HepG2 (cell line): ENCODE results near the gene CCL22. TPM values are rescaled to one million over a fixed set of nuclear protein-coding genes. Genes with fewer than 3 reads are reported as not detected.
A peak's percentile ranks its signal among the peaks of the same experiment; 100 is the strongest.

ENCODE experiments used
- ATAC-seq: fragments of 200-7000 bp; cut with Tn5 transposase; 3 replicates; pipeline ENCODE4 v1.9.1; 2020; ENCODE audit warnings: mild to moderate bottlenecking, moderate library complexity
- BruUV-seq: library from RNA; stranded (reverse); fragments of 400-500 nt; replicated peaks from 2 replicates; lab custom pipeline; 2021; lab: Mats Ljungman, UMichigan
- CTCF ChIA-PET: fragments of 300-600 bp; formaldehyde crosslinking; extraction: SDS; loops from one replicate; lab custom pipeline; 2021; ENCODE audit warnings: low total read pairs, inconsistent platforms, low intra/inter-chr PET ratio; lab: Yijun Ruan, JAX
- POLR2A ChIA-PET: fragments of 350-600 bp; sonication (Branson Sonifier 250); formaldehyde crosslinking; loops from one replicate; lab custom pipeline; 2020; ENCODE audit warnings: antibody characterized with exemption, inconsistent platforms; lab: Yijun Ruan, JAX
- DNase-seq: peaks from one replicate; pipeline ENCODE4 v3.0.0-alpha.2; 2015; ENCODE audit warnings: low spot score
- FAIRE-seq: peaks from 3 replicates; lab custom pipeline; 2011; peaks lifted over from hg19 to GRCh38; lab: Jason Lieb, UNC
- H2AFZ ChIP-seq: one replicate; pipeline ENCODE4 v1.6.1; 2011; ENCODE audit warnings: low read length, inconsistent platforms
- H3K27ac ChIP-seq: fragments of 300-600 bp; 3 replicates; pipeline ENCODE4 v1.8.0; 2011; ENCODE audit warnings: mixed run types, mild to moderate bottlenecking, mixed read lengths, low read length, inconsistent platforms; ENCODE audit not compliant: insufficient read depth; ENCODE audit errors: extremely low read length
- H3K27me3 ChIP-seq, 2 experiments: fragments of 200-600 bp in 1 of 2; 2 replicates in 1 of 2; 3 replicates in 1 of 2; pipeline versions ENCODE4 v1.6.0 to v1.8.0; 2011; ENCODE audit warnings: low read length in 2 of 2, mild to moderate bottlenecking in 2 of 2, moderate library complexity in 2 of 2, inconsistent platforms in 1 of 2; ENCODE audit not compliant: insufficient read depth in 2 of 2, control insufficient read depth in 1 of 2
- H3K36me3 ChIP-seq, 2 experiments: fragments of 200-600 bp in 1 of 2; replicated peaks in 1 of 2; 2 replicates in 1 of 2; 3 replicates in 1 of 2; pipeline versions ENCODE4 v1.5.1 to v1.8.0; 2011; ENCODE audit warnings: low read length in 2 of 2, inconsistent platforms in 1 of 2; ENCODE audit not compliant: insufficient read depth in 2 of 2, control insufficient read depth in 1 of 2
- H3K4me1 ChIP-seq: 2 replicates; pipeline ENCODE4 v1.5.1; 2012; ENCODE audit warnings: low read length, inconsistent platforms; ENCODE audit not compliant: insufficient read depth
- H3K4me2 ChIP-seq: 2 replicates; pipeline ENCODE4 v1.6.0; 2011; ENCODE audit warnings: low read depth, low read length, inconsistent platforms
- H3K4me3 ChIP-seq, 3 experiments: fragments of 200-600 bp in 1 of 3; sonication (generic), shearing (Covaris generic) in 1 of 3; replicated peaks in 1 of 3; 2 replicates each; pipeline ENCODE4 v1.5.1; 2011 to 2016; ENCODE audit warnings: low read length in 3 of 3, inconsistent platforms in 2 of 3, low read depth in 2 of 3, mild to moderate bottlenecking in 2 of 3, control low read depth in 1 of 3, mixed read lengths in 1 of 3; ENCODE audit not compliant: insufficient read depth in 1 of 3
- H3K79me2 ChIP-seq: one replicate; pipeline ENCODE4 v1.6.1; 2011; ENCODE audit warnings: low read length, inconsistent platforms; ENCODE audit not compliant: insufficient read depth
- H3K9ac ChIP-seq: 2 replicates; pipeline ENCODE4 v1.6.0; 2011; ENCODE audit warnings: mild to moderate bottlenecking, low read depth, low read length, inconsistent platforms; ENCODE audit not compliant: insufficient read depth
- H3K9me3 ChIP-seq: 2 replicates; pipeline ENCODE4 v1.5.1; 2012; ENCODE audit warnings: mild to moderate bottlenecking, low read length
- H4K20me1 ChIP-seq: 2 replicates; pipeline ENCODE4 v1.6.0; 2011; ENCODE audit warnings: inconsistent platforms, mild to moderate bottlenecking, low read length, moderate library complexity; ENCODE audit not compliant: insufficient read depth
- CEBPB ChIP-seq: IDR thresholded peaks from 2 replicates; pipeline ENCODE4 v1.6.1; 2011; ENCODE audit warnings: low read depth, low read length, improper control_type of control experiment, borderline replicate concordance
- FOXK1 ChIP-seq: sonication (generic); formaldehyde crosslinking; IDR thresholded peaks from 2 replicates; pipeline ENCODE4 v1.4.0; 2020; ENCODE audit warnings: low read depth, missing genetic modification reagents, borderline replicate concordance
- KDM2A ChIP-seq: sonication (generic); formaldehyde crosslinking; IDR thresholded peaks from 2 replicates; pipeline ENCODE4 v1.4.0; 2020; ENCODE audit warnings: low read depth, missing genetic modification reagents, borderline replicate concordance
- MAFK ChIP-seq, 2 experiments: IDR thresholded peaks in 1 of 2; conservative IDR thresholded peaks in 1 of 2; 2 replicates each; pipeline ENCODE4 v1.6.1; 2011; ENCODE audit warnings: improper control_type of control experiment in 2 of 2, low read length in 2 of 2
- MED13 ChIP-seq: sonication (generic); formaldehyde crosslinking; IDR thresholded peaks from 2 replicates; pipeline ENCODE4 v1.5.0; 2020; ENCODE audit warnings: missing genetic modification reagents
- MLLT10 ChIP-seq: sonication (generic); formaldehyde crosslinking; IDR thresholded peaks from 2 replicates; pipeline ENCODE4 v1.4.0; 2020; ENCODE audit warnings: missing genetic modification reagents
- SOX13 ChIP-seq, 3 experiments: fragments of 450-650 bp in 1 of 3; sonication (generic) in 1 of 3; formaldehyde crosslinking in 1 of 3; IDR thresholded peaks in 2 of 3; conservative IDR thresholded peaks in 1 of 3; 2 replicates each; pipeline versions ENCODE4 v1.5.0 to v1.6.1; 2016 to 2020; ENCODE audit warnings: antibody characterized with exemption in 1 of 3, mild to moderate bottlenecking in 1 of 3, missing compliant biosample characterization in 1 of 3, missing genetic modification reagents in 1 of 3, moderate library complexity in 1 of 3
- TEAD3 ChIP-seq: optimal IDR thresholded peaks from 2 replicates; pipeline ENCODE3; 2016; ENCODE audit warnings: borderline replicate concordance
- ZNF12 ChIP-seq: sonication (generic); formaldehyde crosslinking; IDR thresholded peaks from 2 replicates; pipeline ENCODE4 v1.5.0; 2020; ENCODE audit warnings: missing genetic modification reagents
- ZNF264 ChIP-seq: sonication (generic); formaldehyde crosslinking; IDR thresholded peaks from 2 replicates; pipeline ENCODE4 v1.4.0; 2020; ENCODE audit warnings: missing genetic modification reagents
- ZNF274 ChIP-seq: sonication (generic); formaldehyde crosslinking; IDR thresholded peaks from 2 replicates; pipeline ENCODE4 v1.5.1; 2020; ENCODE audit warnings: mild to moderate bottlenecking, missing genetic modification reagents
- ZNF564 ChIP-seq: sonication (generic); formaldehyde crosslinking; IDR thresholded peaks from 2 replicates; pipeline ENCODE4 v1.8.1; 2023; ENCODE audit warnings: mild to moderate bottlenecking, missing genetic modification reagents
- ZNF570 ChIP-seq: sonication (generic); formaldehyde crosslinking; IDR thresholded peaks from 2 replicates; pipeline ENCODE4 v1.4.0; 2020; ENCODE audit warnings: mild to moderate bottlenecking, missing genetic modification reagents, borderline replicate concordance
- ZNF776 ChIP-seq: sonication (generic); formaldehyde crosslinking; IDR thresholded peaks from 2 replicates; pipeline ENCODE4 v1.4.0; 2020; ENCODE audit warnings: mild to moderate bottlenecking, missing genetic modification reagents
- WGBS: methylation state at CpG from one replicate; pipeline ENCODE4 v1.1.6; 2017; ENCODE audit warnings: low lambda C conversion rate; 5-methylcytosine and 5-hydroxymethylcytosine counted together
- in situ Hi-C: cut with HindIII; loops from 2 replicates; pipeline ENCODE4 v1.10.0; 2017; ENCODE audit warnings: low pct_unique_long_range_greater_than_20kb; ENCODE audit not compliant: extremely low pct_ligation_motif_present
- intact Hi-C: fragments of 100-400 bp; cut with micrococcal nuclease; formaldehyde crosslinking; loops from one replicate; pipeline ENCODE4 v1.10.0; 2022; ENCODE audit not compliant: unreplicated experiment
- polyA plus RNA-seq, 8 experiments: library from polyadenylated mRNA; depleted of rRNA in 3 of 8; stranded (reverse) in 7 of 8; unstranded in 1 of 8; fragments of >200 nt; fragmentation: Illumina TruSeq in 4 of 8; extraction: Trizol in 4 of 8; gene quantifications; 2 replicates each; pipeline versions ENCODE4 v1.2.1 to v1.2.3, GENCODE V29; 2011 to 2016; ENCODE audit warnings: low read depth in 4 of 8, missing spikeins in 1 of 8, mixed read lengths in 1 of 8; ENCODE audit not compliant: insufficient read depth in 1 of 8
- total RNA-seq, 5 experiments: library from RNA; depleted of rRNA; stranded (reverse); fragments of >200 nt; fragmentation: Illumina TruSeq; extraction: Trizol; gene quantifications; 2 replicates each; pipeline ENCODE4 v1.2.3, GENCODE V29; 2016; ENCODE audit warnings: low read depth in 1 of 5
- TF ChIP-seq, protein P1 (sequence below), 2 experiments: sonication (generic) in 1 of 2; formaldehyde crosslinking in 1 of 2; IDR thresholded peaks; 2 replicates each; pipeline versions ENCODE4 v1.5.1 to v1.6.1; 2011 to 2020; ENCODE audit warnings: borderline replicate concordance in 1 of 2, low read depth in 1 of 2, low read length in 1 of 2, mild to moderate bottlenecking in 1 of 2, missing genetic modification reagents in 1 of 2, moderate library complexity in 1 of 2
- TF ChIP-seq, protein P2 (sequence below): IDR thresholded peaks from 2 replicates; pipeline ENCODE4 v1.6.1; 2016

CCL22 gene
- total and polyA plus RNA-seq, 2 of the 13 experiments (the other 11 are each of a cell fraction or from before 2014, with no cell fraction given), result not detected

DNA sequence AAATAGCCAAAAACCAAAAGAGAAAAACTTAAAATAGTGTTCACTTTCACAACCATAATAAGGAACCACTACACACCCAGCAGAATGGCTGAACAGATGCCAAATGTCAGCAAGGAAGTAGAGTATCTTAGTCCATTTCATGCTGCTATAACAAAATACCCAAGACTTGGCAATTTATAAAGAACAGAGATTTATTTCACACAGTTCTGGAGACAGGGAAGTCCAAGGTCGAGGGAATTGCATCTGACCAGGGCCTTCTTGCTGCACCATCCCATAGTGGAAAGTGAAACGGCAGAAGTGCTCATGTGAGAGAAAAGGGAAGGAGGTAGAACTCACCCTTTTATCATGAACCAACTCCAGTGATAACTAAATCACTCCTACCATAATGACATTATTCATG is 33.8 kb upstream of the CCL22 start:
- no peaks in the 10 kb centered on the region for H3K9me3 ChIP-seq
- H4K20me1 ChIP-seq, result no peaks in the 10 kb centered on the region
- intact Hi-C loops, result no loop called here
- no peaks in the 10 kb centered on the region for H3K27me3 ChIP-seq
- H3K4me2 ChIP-seq, result no peak overlapping the region
- DNase-seq (no peak), FAIRE-seq (no peak), ATAC-seq (no peak; the same call in 2 of the 3 replicates)
- H3K36me3 ChIP-seq, result no peaks in the 10 kb centered on the region
- in situ Hi-C loops, result no loop called here
- no TSS peak for BruUV-seq
- CTCF ChIA-PET, result no interaction called here
- H3K4me1 ChIP-seq, result peaks cover 12% of the 10 kb centered on the region; the same call in 1 of the 2 replicates
- no peaks in the 10 kb centered on the region for H3K79me2 ChIP-seq
- H2AFZ ChIP-seq, result no peak overlapping the region
- TF ChIP-seq ZNF564 (peak; percentile 64; the same call in 1 of the 2 replicates), ZNF570 (no peak), ZNF274 (CRISPR knock-in tag) (no peak), ZNF264 (CRISPR knock-in tag) (no peak), ZNF776 (CRISPR knock-in tag) (no peak), MLLT10 (no peak), ZNF12 (peak; percentile 61)
- POLR2A ChIA-PET, result no interaction called here
- no peak overlapping the region for H3K9ac ChIP-seq
- H3K4me3 ChIP-seq, result no peak overlapping the region
- WGBS, result 0% methylated on average over 2 of the region's 2 CpGs
- H3K27ac ChIP-seq, result no peak overlapping the region

DNA sequence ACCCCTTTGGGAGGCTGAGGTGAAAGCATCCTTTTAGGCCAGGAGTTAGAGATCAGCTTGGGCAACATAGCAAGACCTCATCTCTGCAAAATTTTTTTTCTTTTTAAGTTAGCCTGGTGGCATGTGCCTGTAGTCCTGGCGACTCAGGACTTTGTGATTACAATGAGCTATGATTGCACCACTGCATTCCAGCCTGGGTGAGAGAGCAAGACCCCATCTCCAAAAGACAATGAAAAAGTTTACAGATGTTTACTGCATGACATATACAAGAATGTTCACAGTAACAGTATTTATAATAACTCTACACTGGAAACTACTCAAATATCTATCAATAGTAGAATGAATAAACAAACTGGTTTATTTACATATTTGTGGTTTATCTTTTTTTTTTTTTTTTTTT is 33.1 kb upstream of the CCL22 start:
- intact Hi-C loops (no loop called here), in situ Hi-C loops (no loop called here)
- Histone ChIP-seq H3K9me3 (no peaks in the 10 kb centered on the region), H3K4me2 (no peak overlapping the region), H4K20me1 (no peaks in the 10 kb centered on the region), H3K9ac (no peak overlapping the region), H3K27me3 (no peaks in the 10 kb centered on the region), H2AFZ (no peak overlapping the region), H3K79me2 (no peaks in the 10 kb centered on the region), H3K4me1 (peaks cover 15% of the 10 kb centered on the region; the same call in 1 of the 2 replicates), H3K27ac (no peak overlapping the region), H3K36me3 (no peaks in the 10 kb centered on the region), H3K4me3 (no peak overlapping the region)
- DNase-seq, result peak; percentile 43
- no peak for FAIRE-seq
- ATAC-seq, result peak; percentile 64
- CTCF ChIA-PET, result no interaction called here
- WGBS, result 0% methylated on average over 1 of the region's 1 CpG
- no TSS peak for BruUV-seq
- POLR2A ChIA-PET, result no interaction called here
- TF ChIP-seq FOXK1 (no peak), MAFK (conservative IDR thresholded peaks at IDR 0.05 in 1 of 2, IDR thresholded peaks at IDR 0.05 in 1 of 2; ENCODE audit: low read length in 2 of 2) (no peak), SOX13 (IDR thresholded peaks at IDR 0.05) (no peak), SOX13 (CRISPR knock-in tag; conservative IDR thresholded peaks at IDR 0.05 in 1 of 2, IDR thresholded peaks at IDR 0.05 in 1 of 2) (peak in 1 of 2 experiments; percentile 40; a peak in 1 of 4 replicates), TEAD3 (CRISPR knock-in tag) (peak; percentile 61), KDM2A (CRISPR knock-in tag) (no peak), CEBPB (peak; percentile 55; the same call in 1 of the 2 replicates), MED13 (CRISPR knock-in tag) (no peak)
- TF ChIP-seq, protein P1, sequence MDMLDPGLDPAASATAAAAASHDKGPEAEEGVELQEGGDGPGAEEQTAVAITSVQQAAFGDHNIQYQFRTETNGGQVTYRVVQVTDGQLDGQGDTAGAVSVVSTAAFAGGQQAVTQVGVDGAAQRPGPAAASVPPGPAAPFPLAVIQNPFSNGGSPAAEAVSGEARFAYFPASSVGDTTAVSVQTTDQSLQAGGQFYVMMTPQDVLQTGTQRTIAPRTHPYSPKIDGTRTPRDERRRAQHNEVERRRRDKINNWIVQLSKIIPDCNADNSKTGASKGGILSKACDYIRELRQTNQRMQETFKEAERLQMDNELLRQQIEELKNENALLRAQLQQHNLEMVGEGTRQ (IDR thresholded peaks at IDR 0.05; ENCODE audit: low read depth, low read length), result no peak
- TF ChIP-seq, protein P1 (CRISPR knock-in tag; IDR thresholded peaks at IDR 0.05; ENCODE audit: borderline replicate concordance), result no peak
- TF ChIP-seq, protein P2, sequence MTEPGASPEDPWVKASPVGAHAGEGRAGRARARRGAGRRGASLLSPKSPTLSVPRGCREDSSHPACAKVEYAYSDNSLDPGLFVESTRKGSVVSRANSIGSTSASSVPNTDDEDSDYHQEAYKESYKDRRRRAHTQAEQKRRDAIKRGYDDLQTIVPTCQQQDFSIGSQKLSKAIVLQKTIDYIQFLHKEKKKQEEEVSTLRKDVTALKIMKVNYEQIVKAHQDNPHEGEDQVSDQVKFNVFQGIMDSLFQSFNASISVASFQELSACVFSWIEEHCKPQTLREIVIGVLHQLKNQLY, result no peak
